GM12891 (cell line): Measurements from ENCODE around the gene SGSH.

Experiments
- PAX5 ChIP-seq: IDR thresholded peaks from 2 replicates; pipeline ENCODE4 v1.6.1; 2011; ENCODE audit warnings: low read length, moderate library complexity, mild to moderate bottlenecking; ENCODE audit not compliant: insufficient read depth, severe bottlenecking
- POLR2A ChIP-seq: IDR thresholded peaks from 2 replicates; pipeline ENCODE4 v1.6.1; 2011; ENCODE audit warnings: low read depth, low read length, control low read depth
- POLR2AphosphoS5 ChIP-seq: IDR thresholded peaks from 2 replicates; pipeline ENCODE4 v1.6.1; 2011; ENCODE audit warnings: low read depth, low read length, control low read depth
- POU2F2 ChIP-seq: IDR thresholded peaks from 2 replicates; pipeline ENCODE4 v1.6.1; 2011; ENCODE audit warnings: low read depth, mild to moderate bottlenecking, control low read depth, low read length, moderate library complexity
- SPI1 ChIP-seq: IDR thresholded peaks from 2 replicates; pipeline ENCODE4 v1.6.1; 2011; ENCODE audit warnings: low read depth, low read length, control low read depth
- TAF1 ChIP-seq: IDR thresholded peaks from 2 replicates; pipeline ENCODE4 v1.6.1; 2011; ENCODE audit warnings: low read depth, low read length, control low read depth

- TF ChIP-seq PAX5 (no peak), POLR2A (no peak), POLR2AphosphoS5 (no peak), TAF1 (no peak), SPI1 (no peak), POU2F2 (no peak)
Observed at GRCh38 chr17:80160536-80160935, 59.6 kb downstream of the SGSH start.
